HG02852 (cell line): ENCODE data around the gene CHML.
A peak's percentile ranks its signal among the peaks of the same experiment; 100 is the strongest.

Source experiments
- ATAC-seq: cut with Tn5 transposase; IDR thresholded peaks from one replicate; pipeline ENCODE4 v1.9.1; 2021; ENCODE audit warnings: mild to moderate bottlenecking, moderate library complexity; ENCODE audit not compliant: unreplicated experiment

CHML gene

GRCh38 chr1:241592273-241592958 lies 47.8 kb downstream of the CHML start:
- peak; percentile 81 for ATAC-seq

- no peak for ATAC-seq
Measured at GRCh38 chr1:241591736-241592135, 48.4 kb downstream of the CHML start.

- no peak for ATAC-seq
Measured at GRCh38 chr1:241591317-241591716, 48.9 kb downstream of the CHML start.

GRCh38 chr1:241590719-241591118 lies 49.5 kb downstream of the CHML start:
- ATAC-seq: no peak
